Activated CD8-positive, alpha-beta memory T cell treated with anti-CD3 and anti-CD28 coated beads, Interleukin-2, amount 10 ng/mL, durations not matched to agents 7 days and 5 days (primary cell): Measurements from ENCODE around the gene CDK17. TPM values are rescaled to one million over a fixed set of nuclear protein-coding genes. Genes with fewer than 3 reads are reported as not detected.
"Not testable (repeated sequence)": the region's sequence is repeated elsewhere in the genome, so short reads cannot be mapped to it uniquely, and the experiment has no call there.

Experiments used
- ATAC-seq: fragments of 150-1000 bp; cut with Tn5 transposase; one replicate; pipeline ENCODE4 v1.10.0; 2021; ENCODE audit warnings: moderate library complexity
- CTCF ChIA-PET: fragments of 350-600 bp; sonication (Branson Sonifier 250); formaldehyde crosslinking; loops from one replicate; lab custom pipeline; 2021; ENCODE audit warnings: antibody characterized with exemption; lab: Charles Lee
- DNase-seq: peaks from one replicate; pipeline ENCODE4 v3.0.0-alpha.2; 2020
- H3K27ac Mint-ChIP-seq: one replicate; pipeline ENCODE4 v1.8.0; 2021; ENCODE audit warnings: mild to moderate bottlenecking, mixed read lengths
- H3K27me3 Mint-ChIP-seq: one replicate; pipeline ENCODE4 v1.8.0; 2021; ENCODE audit warnings: mixed read lengths
- H3K36me3 Mint-ChIP-seq: one replicate; pipeline ENCODE4 v1.8.0; 2021; ENCODE audit warnings: mild to moderate bottlenecking, mixed read lengths
- H3K4me1 Mint-ChIP-seq: one replicate; pipeline ENCODE4 v1.8.0; 2021; ENCODE audit warnings: mixed read lengths
- H3K4me3 Mint-ChIP-seq: one replicate; pipeline ENCODE4 v1.8.0; 2021; ENCODE audit warnings: mild to moderate bottlenecking, moderate library complexity, mixed read lengths
- H3K9me3 Mint-ChIP-seq: one replicate; pipeline ENCODE4 v1.8.0; 2022; ENCODE audit warnings: low read depth, mixed read lengths
- total RNA-seq, 2 experiments: library from RNA; stranded (reverse); gene quantifications; one replicate each; pipeline ENCODE4 v1.2.3, GENCODE V29; 2021

Gene CDK17
- total RNA-seq, 2 experiments from 2014 or later, result 32.7 to 46.9 TPM

DNA sequence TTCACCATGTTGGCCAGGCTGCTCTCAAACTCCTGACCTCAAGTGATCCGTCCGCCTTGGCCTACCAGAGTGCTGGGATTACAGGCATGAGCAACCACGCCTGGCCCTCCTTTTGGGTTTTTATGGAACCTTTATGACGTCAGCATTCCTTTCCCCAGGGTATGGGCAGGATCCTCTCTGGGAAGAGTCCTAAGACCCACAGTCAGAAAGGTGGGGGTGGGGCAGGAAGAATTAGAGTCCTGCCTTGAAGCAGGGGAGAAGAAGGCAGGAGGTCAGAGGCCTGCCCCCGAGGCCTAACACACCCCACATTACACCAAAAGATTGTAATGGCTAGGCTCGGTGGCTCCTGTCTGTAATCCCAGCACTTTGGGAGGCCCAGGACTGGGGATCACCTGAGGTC, 30.8 kb upstream of the CDK17 start:
- no peaks in the 10 kb centered on the region for H3K27me3 Mint-ChIP-seq
- CTCF ChIA-PET, result no interaction called here
- H3K9me3 Mint-ChIP-seq, result no peaks in the 10 kb centered on the region
- ATAC-seq (no peak), DNase-seq (no peak)
- H3K27ac Mint-ChIP-seq, result no peak overlapping the region
- H3K4me1 Mint-ChIP-seq, result peaks cover 44% of the 10 kb centered on the region
- peaks cover 6% of the 10 kb centered on the region for H3K36me3 Mint-ChIP-seq
- no peak overlapping the region for H3K4me3 Mint-ChIP-seq

DNA sequence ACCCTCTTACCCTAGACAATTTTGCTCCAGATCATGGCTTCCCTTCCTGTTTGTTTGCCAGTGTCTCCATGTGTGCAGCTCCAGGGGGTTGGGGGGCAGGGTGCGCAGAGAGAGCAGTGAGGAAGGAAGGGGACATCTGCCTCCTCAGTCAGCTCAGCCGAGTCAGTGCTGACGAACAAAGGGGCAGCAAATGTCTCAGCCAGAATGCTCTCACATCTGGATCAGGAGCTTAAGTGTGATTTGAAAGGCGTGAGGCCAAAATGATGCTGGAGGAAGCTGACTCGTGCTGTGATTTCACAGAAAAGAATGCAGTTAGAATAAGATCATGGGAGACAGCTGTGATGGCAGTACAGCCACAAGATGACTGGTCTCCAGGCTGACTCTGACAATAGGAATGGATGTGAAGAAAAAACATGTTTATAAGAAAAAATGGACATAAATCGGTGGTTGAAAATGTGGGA, 27.1 kb upstream of the CDK17 start:
- H3K36me3 Mint-ChIP-seq, result peaks cover 5% of the 10 kb centered on the region
- peaks cover 5% of the 10 kb centered on the region for H3K27me3 Mint-ChIP-seq
- H3K9me3 Mint-ChIP-seq, result no peaks in the 10 kb centered on the region
- H3K4me1 Mint-ChIP-seq, result peaks cover 36% of the 10 kb centered on the region
- peak overlapping the region; percentile 39 for H3K4me3 Mint-ChIP-seq
- peak; percentile 58 for ATAC-seq
- peak; percentile 59 for DNase-seq
- CTCF ChIA-PET, result interaction anchor here (0.9 to 2.0 kb wide), 3 partner anchors 9 to 18 kb away, joined by 3 to 4 read pairs (median 4); no protein-coding TSS in a partner anchor
- peak overlapping the region; percentile 51 for H3K27ac Mint-ChIP-seq

- H3K36me3 Mint-ChIP-seq, result peaks cover 5% of the 10 kb centered on the region
- H3K4me3 Mint-ChIP-seq, result no peak overlapping the region
- CTCF ChIA-PET, result interaction anchor here (0.6 to 2.0 kb wide), 3 partner anchors 15 to 259 kb away, joined by 3 to 4 read pairs (median 4); no protein-coding TSS in a partner anchor
Observed at GRCh38 chr12:96425951-96426350, 25.7 kb upstream of the CDK17 start.

GRCh38 chr12:96425321-96425720, 25.1 kb upstream of the CDK17 start:
- ATAC-seq, result peak; percentile 73
- peak overlapping the region; percentile 13 for H3K4me3 Mint-ChIP-seq
- peaks cover 5% of the 10 kb centered on the region for H3K27me3 Mint-ChIP-seq
- H3K27ac Mint-ChIP-seq, result peak overlapping the region; percentile 14
- CTCF ChIA-PET, result interaction anchor here (0.6 to 1.4 kb wide), 3 partner anchors 14 to 258 kb away, joined by 3 to 4 read pairs (median 3); no protein-coding TSS in a partner anchor
- DNase-seq, result peak; percentile 77
- peaks cover 5% of the 10 kb centered on the region for H3K36me3 Mint-ChIP-seq
- no peaks in the 10 kb centered on the region for H3K9me3 Mint-ChIP-seq
- peaks cover 51% of the 10 kb centered on the region for H3K4me1 Mint-ChIP-seq

More at GRCh38 chr12:96425951-96426350, 25.7 kb upstream of the CDK17 start:
- DNase-seq (no peak), ATAC-seq (no peak)
- Mint-ChIP-seq H3K9me3 (no peaks in the 10 kb centered on the region), H3K4me1 (peaks cover 44% of the 10 kb centered on the region), H3K27ac (peak overlapping the region; percentile 14), H3K27me3 (peaks cover 5% of the 10 kb centered on the region)

DNA sequence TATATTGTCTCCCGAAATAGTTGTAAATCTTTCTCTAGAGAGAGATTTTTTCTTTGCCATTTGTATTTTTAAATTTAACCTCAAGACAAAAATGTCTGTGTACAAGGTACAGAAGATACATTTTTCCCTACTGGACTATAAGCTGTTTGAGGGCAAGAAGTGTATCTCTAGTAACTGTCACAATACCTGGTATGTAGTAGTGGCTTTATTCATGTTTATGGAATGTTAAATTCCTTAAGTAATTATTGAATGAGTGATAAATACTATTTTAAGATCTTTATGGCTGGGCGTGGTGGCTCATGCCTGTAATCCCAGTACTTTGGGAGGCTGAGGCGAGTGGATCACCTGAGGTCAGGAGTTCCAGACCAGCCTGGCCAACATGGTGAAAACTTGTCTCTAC, 24.4 kb upstream of the CDK17 start:
- Mint-ChIP-seq H3K36me3 (peaks cover 5% of the 10 kb centered on the region), H3K4me3 (no peak overlapping the region), H3K9me3 (no peaks in the 10 kb centered on the region), H3K4me1 (peaks cover 58% of the 10 kb centered on the region), H3K27ac (no peak overlapping the region), H3K27me3 (peaks cover 5% of the 10 kb centered on the region)
- DNase-seq, result no peak
- CTCF ChIA-PET, result interaction anchor here (0.9 kb wide), 1 partner anchor 13 kb away, joined by 3 read pairs; no protein-coding TSS in a partner anchor
- ATAC-seq, result no peak

DNA sequence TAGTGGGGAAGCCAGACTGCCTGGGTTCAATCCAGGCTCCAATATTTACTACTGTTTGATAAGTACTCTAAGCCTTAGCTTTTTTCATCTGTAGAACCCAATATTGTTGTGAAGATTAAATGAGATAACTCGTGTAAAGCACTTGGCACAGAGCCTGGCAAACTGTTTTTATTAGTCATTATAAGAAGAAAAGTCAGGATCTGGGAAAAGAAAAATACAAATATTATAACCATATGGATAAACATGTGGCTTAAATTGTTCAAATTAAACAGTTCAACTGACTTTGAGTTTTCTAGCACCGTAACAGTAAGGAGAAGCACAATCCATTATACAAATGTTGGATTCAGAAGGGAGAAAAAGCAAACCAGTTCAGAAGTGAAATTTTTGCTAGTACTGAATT, 22.0 kb upstream of the CDK17 start:
- H3K4me1 Mint-ChIP-seq, result peaks cover 60% of the 10 kb centered on the region
- peaks cover 5% of the 10 kb centered on the region for H3K27me3 Mint-ChIP-seq
- peaks cover 5% of the 10 kb centered on the region for H3K36me3 Mint-ChIP-seq
- H3K4me3 Mint-ChIP-seq, result no peak overlapping the region
- DNase-seq (no peak), ATAC-seq (no peak)
- no peaks in the 10 kb centered on the region for H3K9me3 Mint-ChIP-seq
- H3K27ac Mint-ChIP-seq, result no peak overlapping the region
- CTCF ChIA-PET, result interaction anchor here (1.4 to 1.7 kb wide), 2 partner anchors 11 to 67 kb away, joined by 6 read pairs; partner anchors contain the start of gene CFAP54

DNA sequence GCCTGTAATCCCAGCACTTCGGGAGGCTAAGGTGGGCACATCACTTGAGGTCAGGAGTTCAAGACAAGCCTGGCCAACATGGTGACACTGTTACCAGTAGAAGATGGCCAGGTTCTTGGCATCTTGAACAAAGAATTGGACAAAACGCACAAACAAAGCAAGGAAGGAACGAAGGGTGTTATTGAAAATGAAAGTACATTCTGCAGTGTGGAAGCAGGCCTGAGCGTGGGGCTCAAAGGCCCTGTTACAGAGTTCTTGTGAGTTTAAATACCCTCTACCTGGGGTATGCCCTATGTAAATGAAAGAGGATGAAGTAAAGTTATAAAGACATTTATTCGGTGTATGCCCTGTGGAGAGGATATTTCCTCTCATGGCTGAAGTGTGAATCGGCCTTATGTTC, 20.8 kb upstream of the CDK17 start:
- peaks cover 59% of the 10 kb centered on the region for H3K4me1 Mint-ChIP-seq
- CTCF ChIA-PET, result interaction anchor here (0.9 to 1.9 kb wide), 2 partner anchors 25 to 93 kb away, joined by 3 to 10 read pairs; no protein-coding TSS in a partner anchor
- peak; percentile 50 for DNase-seq

GRCh38 chr12:96420277-96420835, 20.1 kb upstream of the CDK17 start:
- H3K27ac Mint-ChIP-seq, result peak overlapping the region; percentile 89
- ATAC-seq, result no peak
- peaks cover 5% of the 10 kb centered on the region for H3K27me3 Mint-ChIP-seq
- H3K4me3 Mint-ChIP-seq, result peak overlapping the region; percentile 69
- no peaks in the 10 kb centered on the region for H3K9me3 Mint-ChIP-seq
- peaks cover 56% of the 10 kb centered on the region for H3K4me1 Mint-ChIP-seq
- CTCF ChIA-PET, result interaction anchor here (0.9 to 2.0 kb wide), 7 partner anchors 10 to 93 kb away, joined by 3 to 10 read pairs (median 5); partner anchors contain the start of gene CDK17
- peaks cover 4% of the 10 kb centered on the region for H3K36me3 Mint-ChIP-seq
- no peak for DNase-seq

More for the DNA sequence above, 20.8 kb upstream of the CDK17 start:
- ATAC-seq, result peak; percentile 55
- Mint-ChIP-seq H3K27ac (peak overlapping the region; percentile 89), H3K36me3 (peaks cover 5% of the 10 kb centered on the region), H3K4me3 (peak overlapping the region; percentile 69), H3K9me3 (no peaks in the 10 kb centered on the region), H3K27me3 (peaks cover 5% of the 10 kb centered on the region)

- Mint-ChIP-seq H3K4me3 (no peak overlapping the region), H3K27me3 (peaks cover 3% of the 10 kb centered on the region), H3K9me3 (no peaks in the 10 kb centered on the region), H3K27ac (peak overlapping the region; percentile 34), H3K4me1 (peaks cover 53% of the 10 kb centered on the region), H3K36me3 (peaks cover 2% of the 10 kb centered on the region)
- DNase-seq (no peak), ATAC-seq (peak; percentile 61)
- CTCF ChIA-PET, result interaction anchor here (0.7 to 2.0 kb wide), 10 partner anchors 9 to 97 kb away, joined by 3 to 10 read pairs (median 3); partner anchors contain the start of gene CDK17
Observed at GRCh38 chr12:96419576-96420276, 19.5 kb upstream of the CDK17 start.

DNA sequence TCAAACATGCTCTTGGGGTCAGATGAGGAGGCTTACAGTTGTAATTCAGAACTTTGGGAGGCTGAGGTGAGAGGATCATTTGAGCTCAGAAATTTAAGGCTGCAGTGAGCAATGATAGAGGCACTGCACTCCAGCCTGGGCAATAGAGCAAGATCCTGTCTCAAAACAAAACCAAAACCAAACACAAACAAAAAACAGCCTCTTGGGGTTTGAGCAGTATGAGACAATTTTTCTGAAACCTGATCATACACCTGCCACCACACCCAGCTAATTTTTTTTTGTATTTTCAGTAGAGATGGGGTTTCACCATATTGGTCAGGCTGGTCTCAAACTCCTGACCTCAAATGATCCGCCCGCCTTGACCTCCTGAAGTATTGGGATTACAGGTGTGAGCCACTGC, 17.4 kb upstream of the CDK17 start:
- peak overlapping the region; percentile 40 for H3K27ac Mint-ChIP-seq
- not testable (repeated sequence) for H3K36me3 Mint-ChIP-seq, H3K27me3 Mint-ChIP-seq, DNase-seq, H3K4me3 Mint-ChIP-seq, H3K9me3 Mint-ChIP-seq
- CTCF ChIA-PET, result interaction anchor here (1.0 to 2.0 kb wide), 6 partner anchors 10 to 99 kb away, joined by 3 to 8 read pairs (median 4); partner anchors contain the start of gene CDK17
- peaks cover 53% of the 10 kb centered on the region for H3K4me1 Mint-ChIP-seq
- ATAC-seq, result peak; percentile 63

DNA sequence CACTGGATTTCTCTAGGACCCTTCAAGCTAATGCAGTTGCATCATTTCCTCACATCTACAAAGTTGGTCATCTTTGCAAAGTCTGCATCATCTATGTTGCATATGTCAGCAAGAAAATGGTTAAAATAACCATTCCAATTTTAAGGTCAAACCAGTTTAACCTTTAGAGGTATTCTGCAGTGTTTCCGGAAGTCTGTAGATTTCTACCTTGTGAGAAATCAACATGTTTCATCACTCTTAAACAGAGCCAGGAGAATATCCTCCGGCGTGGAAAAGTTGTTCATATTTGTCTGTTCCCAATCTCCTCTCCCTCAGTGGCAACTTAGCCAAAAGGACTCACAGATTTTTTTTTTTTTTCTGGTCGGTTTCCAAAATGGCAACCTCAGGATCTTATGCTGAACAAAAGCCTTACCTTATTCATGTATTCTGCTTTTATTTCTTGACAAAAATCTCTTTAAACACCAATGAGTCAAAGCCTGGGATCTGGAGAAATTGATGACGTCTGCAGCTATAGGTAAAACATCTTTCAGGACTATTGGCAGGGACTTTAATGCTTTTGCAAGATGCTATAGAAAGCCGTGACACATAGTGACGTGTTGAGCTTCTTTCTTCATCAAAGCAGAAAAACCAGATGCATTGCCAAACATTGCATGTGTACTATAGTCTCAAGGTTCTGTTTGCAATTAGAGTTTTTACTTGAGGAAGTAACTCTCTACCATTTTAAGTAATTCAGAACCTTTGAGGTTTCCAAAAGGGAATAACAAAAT, 16.0 kb upstream of the CDK17 start:
- no peaks in the 10 kb centered on the region for H3K9me3 Mint-ChIP-seq
- peaks cover 47% of the 10 kb centered on the region for H3K4me1 Mint-ChIP-seq
- H3K4me3 Mint-ChIP-seq, result no peak overlapping the region
- H3K27me3 Mint-ChIP-seq, result no peaks in the 10 kb centered on the region
- H3K27ac Mint-ChIP-seq, result peak overlapping the region; percentile 47
- DNase-seq (no peak), ATAC-seq (no peak)
- no peaks in the 10 kb centered on the region for H3K36me3 Mint-ChIP-seq
- CTCF ChIA-PET, result interaction anchor here (0.6 to 2.0 kb wide), 9 partner anchors 11 to 100 kb away, joined by 3 to 8 read pairs (median 4); partner anchors contain the start of genes CDK17 and CFAP54

DNA sequence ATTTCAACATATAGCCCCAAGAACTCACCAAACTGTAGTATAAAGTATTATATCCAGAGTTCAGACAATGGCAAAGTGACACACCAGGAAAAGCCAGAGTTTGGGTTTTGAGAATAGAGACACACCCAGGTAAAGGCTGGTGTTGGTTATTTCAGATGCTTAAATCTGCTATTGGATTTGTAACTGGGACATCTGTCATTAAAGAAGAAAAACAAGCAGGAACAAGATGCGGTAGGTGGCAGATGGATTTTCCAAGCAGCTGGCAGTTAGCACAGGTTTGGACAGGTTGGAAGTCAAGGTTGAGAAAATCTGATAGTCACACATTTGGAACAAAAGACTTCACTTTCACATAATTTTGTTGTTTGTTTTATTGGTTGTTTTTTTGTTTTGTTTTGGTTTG, 14.4 kb upstream of the CDK17 start:
- DNase-seq (no peak), ATAC-seq (no peak)
- no peaks in the 10 kb centered on the region for H3K27me3 Mint-ChIP-seq
- no peaks in the 10 kb centered on the region for H3K9me3 Mint-ChIP-seq
- H3K4me3 Mint-ChIP-seq, result no peak overlapping the region
- no peaks in the 10 kb centered on the region for H3K36me3 Mint-ChIP-seq
- H3K27ac Mint-ChIP-seq, result no peak overlapping the region
- peaks cover 32% of the 10 kb centered on the region for H3K4me1 Mint-ChIP-seq
- CTCF ChIA-PET, result interaction anchor here (0.7 to 1.6 kb wide), 3 partner anchors 11 to 36 kb away, joined by 3 to 5 read pairs (median 3); no protein-coding TSS in a partner anchor
